A673 (cell line): ENCODE data around the gene MFNG.

Experiments used
- EZH2 ChIP-seq: fragments of 200-600 bp; sonication (generic); IDR thresholded peaks from 2 replicates; pipeline ENCODE4 v1.6.1; 2017; ENCODE audit warnings: borderline replicate concordance, low read depth, mild to moderate bottlenecking, mixed read lengths, antibody characterized with exemption, low read length; ENCODE audit not compliant: poor library complexity, severe bottlenecking
- TF ChIP-seq, protein P1 (sequence below): fragments of 300-800, 200-600 bp; sonication (generic); conservative IDR thresholded peaks from 2 replicates; pipeline ENCODE4 v1.5.1; 2017; ENCODE audit warnings: low read depth, mild to moderate bottlenecking, antibody characterized with exemption, low read length, moderate library complexity, mixed read lengths

DNA sequence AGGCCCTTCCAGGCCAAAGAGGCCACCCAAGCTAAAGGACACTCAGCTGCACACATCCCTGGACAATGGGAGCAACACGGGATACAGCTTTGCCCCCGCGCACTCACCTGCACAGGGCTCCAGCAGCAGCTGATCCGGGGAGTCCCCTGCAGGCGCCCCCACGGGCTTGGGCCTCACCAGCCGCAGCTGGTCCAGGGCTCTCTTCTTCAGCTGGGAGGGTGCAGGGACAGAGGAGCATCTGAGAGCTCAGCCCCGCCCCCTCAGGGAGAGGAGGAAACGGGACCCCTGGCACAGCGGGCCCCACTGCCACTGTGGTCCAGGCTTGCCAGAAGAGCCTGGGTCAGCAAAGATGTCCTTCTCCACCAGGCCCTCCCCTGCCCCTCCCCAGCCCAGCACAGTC is 7.8 kb upstream of the MFNG start:
- TF ChIP-seq, protein P1, sequence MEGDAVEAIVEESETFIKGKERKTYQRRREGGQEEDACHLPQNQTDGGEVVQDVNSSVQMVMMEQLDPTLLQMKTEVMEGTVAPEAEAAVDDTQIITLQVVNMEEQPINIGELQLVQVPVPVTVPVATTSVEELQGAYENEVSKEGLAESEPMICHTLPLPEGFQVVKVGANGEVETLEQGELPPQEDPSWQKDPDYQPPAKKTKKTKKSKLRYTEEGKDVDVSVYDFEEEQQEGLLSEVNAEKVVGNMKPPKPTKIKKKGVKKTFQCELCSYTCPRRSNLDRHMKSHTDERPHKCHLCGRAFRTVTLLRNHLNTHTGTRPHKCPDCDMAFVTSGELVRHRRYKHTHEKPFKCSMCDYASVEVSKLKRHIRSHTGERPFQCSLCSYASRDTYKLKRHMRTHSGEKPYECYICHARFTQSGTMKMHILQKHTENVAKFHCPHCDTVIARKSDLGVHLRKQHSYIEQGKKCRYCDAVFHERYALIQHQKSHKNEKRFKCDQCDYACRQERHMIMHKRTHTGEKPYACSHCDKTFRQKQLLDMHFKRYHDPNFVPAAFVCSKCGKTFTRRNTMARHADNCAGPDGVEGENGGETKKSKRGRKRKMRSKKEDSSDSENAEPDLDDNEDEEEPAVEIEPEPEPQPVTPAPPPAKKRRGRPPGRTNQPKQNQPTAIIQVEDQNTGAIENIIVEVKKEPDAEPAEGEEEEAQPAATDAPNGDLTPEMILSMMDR: no peak
- TF ChIP-seq EZH2: no peak
